Endothelial cell of umbilical vein (primary cell): ENCODE results near the gene GAS1.

Source experiments
- CTCF ChIP-seq, 2 donors: IDR thresholded peaks; 1 replicate in 1 of 2; 2 replicates in 1 of 2; pipeline ENCODE4 v1.5.1; 2011; ENCODE audit warnings: low read length in 2 of 2, mild to moderate bottlenecking in 2 of 2, moderate library complexity in 2 of 2, control low read depth in 1 of 2, inconsistent platforms in 1 of 2, low read depth in 1 of 2; ENCODE audit not compliant: insufficient read depth in 1 of 2; ENCODE audit errors: extremely low read depth in 1 of 2
- EZH2 ChIP-seq: IDR thresholded peaks from 2 replicates; pipeline ENCODE4 v1.6.1; 2012; ENCODE audit warnings: borderline replicate concordance, low read depth, mild to moderate bottlenecking, moderate library complexity, low read length, inconsistent platforms; ENCODE audit not compliant: severe bottlenecking
- JUN ChIP-seq: IDR thresholded peaks from 2 replicates; pipeline ENCODE4 v1.6.1; 2011; ENCODE audit warnings: borderline replicate concordance, low read depth; ENCODE audit not compliant: insufficient read length, insufficient read depth
- MAX ChIP-seq: IDR thresholded peaks from 2 replicates; pipeline ENCODE4 v1.6.1; 2011; ENCODE audit not compliant: insufficient read depth, insufficient read length
- MYC ChIP-seq: IDR thresholded peaks from one replicate; pipeline ENCODE4 v1.6.1; 2011; ENCODE audit warnings: mild to moderate bottlenecking, low read depth, low read length
- POLR2A ChIP-seq: IDR thresholded peaks from 2 replicates; pipeline ENCODE4 v1.6.1; 2012; ENCODE audit warnings: low read depth, mild to moderate bottlenecking, control low read depth, low read length

GRCh38 chr9:86925686-86926085 lies 21.6 kb downstream of the GAS1 start:
- TF ChIP-seq CTCF (IDR thresholded peaks at IDR 0.05; ENCODE audit: extremely low read depth in 1 of 2, insufficient read depth in 1 of 2, low read depth in 1 of 2, low read length in 2 of 2), result no peak
- no peak for TF ChIP-seq EZH2
- TF ChIP-seq MAX, result no peak
- TF ChIP-seq POLR2A, result no peak
- no peak for TF ChIP-seq MYC
- no peak for TF ChIP-seq JUN
